Measurements from ENCODE around the gene CCDC85A. TPM values are rescaled to one million over a fixed set of nuclear protein-coding genes. Genes with fewer than 3 reads are reported as not detected.

The CCDC85A gene
- total RNA-seq, 1 donor from 2014 or later: not detected

DNA sequence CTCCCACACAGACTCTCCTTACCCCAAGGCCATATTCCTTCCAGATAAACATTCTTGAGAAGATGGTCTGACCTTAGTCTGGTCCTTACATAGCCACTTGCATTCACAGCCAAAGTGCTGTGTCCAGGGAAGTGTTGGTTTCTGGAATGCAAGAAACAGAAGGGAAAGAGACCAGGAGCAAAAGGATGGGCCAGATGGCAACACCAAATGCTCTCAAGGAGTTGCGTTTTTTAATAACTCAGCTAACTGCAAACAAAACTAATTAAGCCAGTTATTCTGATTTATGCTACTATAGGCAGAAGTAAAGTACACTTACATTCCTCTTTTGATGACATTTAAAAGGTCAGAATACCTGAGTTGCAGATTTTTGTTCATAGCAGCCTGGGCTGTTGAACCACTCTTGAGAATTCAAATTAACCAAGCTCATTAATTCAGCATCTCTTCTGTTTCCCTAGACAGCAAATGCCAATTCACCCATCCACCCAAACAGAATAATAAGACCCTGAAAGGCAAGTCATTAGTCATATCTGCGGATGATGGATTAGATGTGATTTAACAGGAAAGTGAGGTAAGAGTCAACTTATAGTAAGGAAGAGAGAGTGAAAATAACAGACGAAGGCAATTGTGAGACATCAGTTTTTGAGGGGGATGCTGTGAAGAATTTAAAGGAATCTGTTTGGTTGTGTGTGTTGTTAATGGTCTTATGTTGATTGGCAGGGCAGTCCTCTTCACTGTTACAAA lies 18.8 kb downstream of the CCDC85A start:
- Mint-ChIP-seq H3K4me1 (no peaks in the 10 kb centered on the region), H3K27me3 (no peaks in the 10 kb centered on the region), H3K9me3 (no peaks in the 10 kb centered on the region), H3K4me3 (no peak overlapping the region), H3K36me3 (ENCODE audit: low read depth) (no peaks in the 10 kb centered on the region), H3K27ac (no peak overlapping the region)
- DNase-seq (no peak), ATAC-seq (ENCODE audit: low read depth) (no peak)
- intact Hi-C loops (cut with micrococcal nuclease): no loop called here
- CTCF ChIA-PET: interaction anchor here (0.9 to 2.2 kb wide), 2 partner anchors 14 to 19 kb away, joined by 3 to 8 read pairs; partner anchors contain the start of gene CCDC85A
- POLR2A ChIA-PET: no interaction called here
- TF ChIP-seq, protein P1, sequence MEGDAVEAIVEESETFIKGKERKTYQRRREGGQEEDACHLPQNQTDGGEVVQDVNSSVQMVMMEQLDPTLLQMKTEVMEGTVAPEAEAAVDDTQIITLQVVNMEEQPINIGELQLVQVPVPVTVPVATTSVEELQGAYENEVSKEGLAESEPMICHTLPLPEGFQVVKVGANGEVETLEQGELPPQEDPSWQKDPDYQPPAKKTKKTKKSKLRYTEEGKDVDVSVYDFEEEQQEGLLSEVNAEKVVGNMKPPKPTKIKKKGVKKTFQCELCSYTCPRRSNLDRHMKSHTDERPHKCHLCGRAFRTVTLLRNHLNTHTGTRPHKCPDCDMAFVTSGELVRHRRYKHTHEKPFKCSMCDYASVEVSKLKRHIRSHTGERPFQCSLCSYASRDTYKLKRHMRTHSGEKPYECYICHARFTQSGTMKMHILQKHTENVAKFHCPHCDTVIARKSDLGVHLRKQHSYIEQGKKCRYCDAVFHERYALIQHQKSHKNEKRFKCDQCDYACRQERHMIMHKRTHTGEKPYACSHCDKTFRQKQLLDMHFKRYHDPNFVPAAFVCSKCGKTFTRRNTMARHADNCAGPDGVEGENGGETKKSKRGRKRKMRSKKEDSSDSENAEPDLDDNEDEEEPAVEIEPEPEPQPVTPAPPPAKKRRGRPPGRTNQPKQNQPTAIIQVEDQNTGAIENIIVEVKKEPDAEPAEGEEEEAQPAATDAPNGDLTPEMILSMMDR (IDR thresholded peaks at IDR 0.05): no peak

DNA sequence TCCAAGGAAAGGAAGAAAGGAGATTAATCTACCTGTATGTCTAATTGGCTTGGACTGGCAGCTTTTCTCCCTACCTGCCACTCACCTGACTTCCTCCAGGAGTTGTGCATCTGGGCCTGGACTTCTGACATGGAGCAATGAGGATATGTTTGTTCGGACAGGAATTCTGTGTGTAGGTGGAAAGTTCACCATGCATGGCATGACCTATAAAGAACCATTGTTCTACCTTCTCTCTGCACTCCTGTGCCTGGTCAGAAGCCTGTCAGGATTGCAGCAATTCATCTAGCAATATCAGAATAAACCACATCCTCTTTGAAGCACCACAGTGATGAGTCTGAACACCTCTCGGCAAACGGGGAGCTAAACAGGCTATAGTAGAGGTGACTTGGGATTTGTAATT lies 20.8 kb downstream of the CCDC85A start:
- TF ChIP-seq, protein P1 (IDR thresholded peaks at IDR 0.05): no peak
- intact Hi-C loops (cut with micrococcal nuclease): no loop called here
- Mint-ChIP-seq H3K27me3 (no peaks in the 10 kb centered on the region), H3K36me3 (ENCODE audit: low read depth) (no peaks in the 10 kb centered on the region), H3K4me1 (no peaks in the 10 kb centered on the region), H3K4me3 (no peak overlapping the region), H3K9me3 (no peaks in the 10 kb centered on the region), H3K27ac (no peak overlapping the region)
- DNase-seq: no peak
- CTCF ChIA-PET: no interaction called here
- POLR2A ChIA-PET: no interaction called here
- ATAC-seq (ENCODE audit: low read depth): no peak

DNA sequence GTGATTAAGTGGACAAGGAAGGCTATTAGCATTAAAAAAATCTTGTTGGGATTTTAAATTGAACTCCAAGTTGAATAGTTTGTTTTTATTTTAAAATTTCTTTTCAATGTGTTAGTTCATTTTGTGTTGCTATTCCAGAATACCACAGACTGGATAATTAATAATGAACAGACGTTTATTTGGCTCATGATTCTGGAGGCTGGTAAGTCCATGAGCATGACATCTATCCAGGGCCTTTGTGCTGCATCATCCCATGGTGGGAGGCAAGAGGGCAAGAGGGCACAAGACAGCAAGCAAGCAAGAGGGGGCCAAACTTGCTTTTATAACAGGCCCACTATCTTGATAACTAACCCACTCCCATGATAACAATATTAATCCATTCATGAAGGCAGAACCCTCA lies 22.5 kb downstream of the CCDC85A start:
- ATAC-seq (ENCODE audit: low read depth) (no peak), DNase-seq (no peak)
- TF ChIP-seq, protein P1 (IDR thresholded peaks at IDR 0.05): no peak
- no peak overlapping the region for H3K27ac Mint-ChIP-seq
- ChIA-PET POLR2A (no interaction called here), CTCF (no interaction called here)
- intact Hi-C loops (cut with micrococcal nuclease): no loop called here
- no peaks in the 10 kb centered on the region for H3K4me1 Mint-ChIP-seq
- no peaks in the 10 kb centered on the region for H3K36me3 Mint-ChIP-seq (ENCODE audit: low read depth)
- H3K9me3 Mint-ChIP-seq: no peaks in the 10 kb centered on the region
- H3K4me3 Mint-ChIP-seq: no peak overlapping the region
- H3K27me3 Mint-ChIP-seq: no peaks in the 10 kb centered on the region

DNA sequence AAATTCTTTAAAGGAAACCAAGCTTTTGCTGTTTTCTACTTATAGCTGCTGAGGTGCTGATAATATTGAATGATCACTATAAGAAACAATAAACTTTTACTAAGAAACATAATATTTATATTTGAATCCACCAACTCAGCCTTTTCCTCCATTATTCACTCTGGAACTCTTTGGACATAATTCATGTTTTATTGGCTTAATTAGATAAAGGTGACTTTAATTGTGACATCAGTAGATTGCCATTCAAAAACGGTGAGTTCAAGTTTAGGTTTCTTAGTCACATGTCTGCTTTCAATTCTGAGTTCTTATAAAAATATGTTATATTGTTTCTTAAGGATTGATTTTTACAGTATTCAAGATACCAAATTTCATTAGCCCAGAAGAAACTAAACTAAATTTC lies 24.0 kb downstream of the CCDC85A start:
- Mint-ChIP-seq H3K27me3 (no peaks in the 10 kb centered on the region), H3K4me1 (no peaks in the 10 kb centered on the region), H3K9me3 (no peaks in the 10 kb centered on the region), H3K27ac (no peak overlapping the region), H3K4me3 (no peak overlapping the region), H3K36me3 (ENCODE audit: low read depth) (no peaks in the 10 kb centered on the region)
- intact Hi-C loops (cut with micrococcal nuclease): no loop called here
- ChIA-PET POLR2A (no interaction called here), CTCF (no interaction called here)
- no peak for ATAC-seq (ENCODE audit: low read depth)
- TF ChIP-seq, protein P1 (IDR thresholded peaks at IDR 0.05): no peak
- DNase-seq: no peak

DNA sequence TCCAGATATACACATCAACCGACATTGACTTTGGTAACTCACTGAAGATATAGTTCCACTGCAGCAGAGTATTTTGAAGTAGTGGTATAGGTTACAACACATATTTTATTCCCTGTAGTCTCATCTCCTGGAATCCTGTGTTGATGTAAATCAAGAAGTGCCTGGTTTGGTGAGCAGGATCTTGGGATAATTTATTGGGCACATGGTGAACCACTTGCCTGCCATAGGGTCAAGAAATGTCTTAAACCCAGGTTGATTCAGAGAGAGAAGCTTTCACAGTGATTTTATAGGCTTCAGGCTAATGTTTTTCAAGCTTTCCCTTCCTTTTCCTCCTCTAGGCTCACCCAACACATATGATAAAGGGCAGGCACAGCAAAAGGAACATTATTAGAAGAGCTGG lies 24.6 kb downstream of the CCDC85A start:
- Mint-ChIP-seq H3K4me1 (no peaks in the 10 kb centered on the region), H3K4me3 (no peak overlapping the region), H3K27me3 (no peaks in the 10 kb centered on the region), H3K27ac (no peak overlapping the region), H3K9me3 (no peaks in the 10 kb centered on the region), H3K36me3 (ENCODE audit: low read depth) (no peaks in the 10 kb centered on the region)
- no peak for ATAC-seq (ENCODE audit: low read depth)
- ChIA-PET POLR2A (no interaction called here), CTCF (no interaction called here)
- no peak for DNase-seq
- intact Hi-C loops (cut with micrococcal nuclease): no loop called here
- TF ChIP-seq, protein P1 (IDR thresholded peaks at IDR 0.05): no peak

Data from activated B cell treated with CpG ODN at 0.5 μM for 24 hours (primary cell).